GM21515 (cell line): Measurements from ENCODE around the gene C19orf12.
"Not testable (repeated sequence)": the region's sequence is repeated elsewhere in the genome, so short reads cannot be mapped to it uniquely, and the experiment has no call there.

Experiments
- ATAC-seq: cut with Tn5 transposase; IDR thresholded peaks from one replicate; pipeline ENCODE4 v1.9.1; 2021; ENCODE audit not compliant: unreplicated experiment

The C19orf12 gene

DNA sequence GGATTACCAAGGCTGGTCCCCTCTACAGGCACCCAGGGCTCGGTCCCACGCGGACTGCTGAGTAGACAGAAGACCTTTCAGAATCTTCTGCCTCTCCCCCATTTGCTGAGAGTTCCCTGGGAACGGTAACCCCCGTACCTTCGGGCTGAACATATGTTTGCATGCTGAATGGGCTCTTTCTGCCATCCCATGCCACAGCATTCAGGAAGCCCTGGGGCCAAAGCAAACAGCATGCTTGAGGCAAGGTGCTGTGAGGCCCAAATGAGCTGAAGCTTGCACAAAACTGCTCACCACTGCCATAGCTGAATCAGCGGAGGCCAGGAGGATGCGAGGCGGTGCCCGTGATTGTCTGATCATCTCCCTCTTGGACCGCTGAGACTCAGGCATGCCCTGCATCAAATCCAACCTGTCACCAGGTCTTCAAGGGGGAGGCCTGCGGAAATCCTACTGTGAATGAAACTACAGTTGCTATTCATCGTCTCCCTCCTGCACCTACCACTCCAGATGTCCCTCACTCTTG, 16.3 kb upstream of the C19orf12 start:
- no peak for ATAC-seq

DNA sequence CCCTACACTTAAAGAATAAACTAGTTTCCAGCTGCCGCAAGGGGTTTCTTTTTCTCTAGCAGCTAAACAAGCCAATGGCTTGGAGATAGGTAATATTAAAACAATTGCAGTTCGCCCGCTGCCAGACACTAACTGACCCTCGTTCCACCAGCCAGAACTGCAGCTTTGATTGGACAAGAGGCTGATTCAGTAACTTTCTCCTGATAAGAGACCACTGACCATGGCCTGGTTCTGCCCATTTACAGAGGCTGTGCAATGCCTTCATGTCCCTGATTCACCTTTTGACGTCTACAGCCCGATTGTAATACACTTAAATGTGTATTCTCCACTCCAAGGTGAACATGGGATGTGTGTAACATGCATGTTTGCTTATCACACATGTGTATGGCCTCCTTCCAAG, 12.8 kb upstream of the C19orf12 start:
- ATAC-seq: no peak

DNA sequence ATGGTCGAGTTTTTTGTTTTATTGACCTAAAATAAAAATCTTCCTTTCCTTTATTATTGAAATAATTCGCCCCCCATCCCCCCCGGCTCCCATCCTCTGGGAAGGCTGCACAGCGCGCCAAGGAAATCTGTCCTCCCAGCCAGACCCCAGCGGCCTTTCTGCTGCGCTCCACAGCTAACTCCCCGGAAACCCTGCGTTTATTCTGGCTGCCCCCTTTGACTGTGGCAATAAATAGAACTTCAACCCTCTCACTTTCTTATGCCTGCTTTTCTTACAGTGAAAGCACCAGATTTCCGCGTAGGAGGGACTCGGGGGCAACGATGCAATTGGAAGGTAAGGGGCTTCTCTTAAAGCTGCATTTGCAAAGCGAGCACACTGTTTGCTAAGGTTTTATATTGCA, 9.7 kb upstream of the C19orf12 start:
- ATAC-seq: no peak

DNA sequence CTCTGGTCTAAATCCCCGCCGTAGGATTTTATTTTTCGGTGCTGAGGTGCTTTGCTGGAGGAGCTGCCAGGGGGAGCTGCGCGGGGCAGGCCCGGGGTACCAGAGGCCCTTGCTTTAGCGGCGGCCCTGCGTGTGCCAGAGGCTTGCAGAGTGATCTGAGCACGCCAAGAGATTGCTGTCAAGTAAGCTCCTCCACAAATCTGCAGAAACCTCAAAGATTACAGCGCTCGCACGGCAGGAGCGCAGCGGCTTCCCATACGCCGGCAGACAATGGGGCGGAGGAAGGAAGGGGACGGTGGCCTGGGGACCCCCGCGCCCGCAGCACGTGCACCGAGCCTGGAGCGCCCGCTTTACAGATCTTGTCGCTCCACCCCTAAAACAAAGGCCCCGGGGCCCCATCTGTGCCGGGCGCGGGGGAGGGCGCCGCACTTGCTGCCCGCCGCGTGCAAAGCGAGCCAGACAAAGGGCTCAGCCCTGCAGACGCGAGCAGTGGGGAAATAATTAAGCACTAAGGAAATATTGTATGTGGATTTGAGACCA, 9.1 kb upstream of the C19orf12 start:
- ATAC-seq: no peak

DNA sequence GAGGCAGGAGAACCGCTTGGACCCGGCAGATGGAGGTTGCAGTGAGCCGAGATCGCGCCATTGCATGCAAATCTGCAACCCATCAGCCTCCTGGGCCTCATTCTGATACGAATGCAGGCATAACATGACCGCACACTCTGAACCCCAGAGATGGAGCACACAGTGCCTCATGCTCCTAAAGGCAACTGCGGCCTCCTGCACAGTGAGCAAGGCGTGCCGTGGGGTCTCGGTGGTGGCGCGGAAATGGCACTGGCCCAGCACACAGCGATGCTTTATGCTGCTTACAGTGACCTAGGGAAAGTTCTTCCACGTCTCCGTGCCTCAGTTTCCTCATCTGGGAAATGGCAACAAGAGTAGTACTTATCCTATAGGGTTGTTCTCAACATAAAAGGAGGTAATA, 2.0 kb upstream of the C19orf12 start:
- no peak for ATAC-seq

DNA sequence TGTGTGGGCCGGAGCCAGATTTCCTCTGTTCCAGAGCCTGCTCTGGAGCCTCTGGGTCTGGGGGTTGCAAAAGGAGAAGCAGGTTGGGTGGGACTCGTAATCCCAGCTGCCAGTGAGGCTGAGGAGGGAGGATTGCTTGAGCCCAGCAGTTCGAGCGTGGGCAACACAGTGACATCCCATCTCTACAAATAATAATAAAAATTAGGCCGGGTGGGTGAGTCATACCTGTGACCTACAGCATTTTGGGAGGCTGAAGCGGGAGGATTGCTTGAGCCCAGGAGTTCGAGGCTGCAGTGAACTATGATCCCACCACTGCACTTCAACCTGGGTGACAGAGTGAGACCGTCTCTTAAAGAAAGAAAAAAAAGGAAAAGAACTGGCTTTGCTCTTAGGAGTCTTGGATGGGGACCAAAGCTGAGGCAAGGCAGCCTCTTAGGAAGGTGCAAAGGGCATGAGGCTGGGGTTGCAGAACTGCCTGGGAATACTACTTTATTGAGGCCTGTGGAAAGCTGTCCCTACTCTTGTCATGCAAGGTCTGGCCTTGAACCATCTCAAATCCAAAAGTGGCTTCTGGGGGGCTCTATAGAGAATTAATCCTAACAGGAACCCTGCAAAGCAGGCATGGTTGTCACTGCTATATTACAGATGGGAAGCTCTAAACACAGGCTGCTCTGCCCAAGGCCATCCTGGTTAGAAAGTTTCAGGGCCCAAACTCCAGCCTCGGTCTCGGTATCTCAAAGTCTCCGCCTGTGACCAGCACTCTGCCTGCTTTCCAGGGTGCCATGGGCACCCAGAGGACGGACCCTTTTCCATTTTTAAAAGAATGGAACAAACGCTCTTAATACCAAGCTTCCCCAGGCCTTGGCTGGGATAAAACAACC, 880 bp upstream of the C19orf12 start:
- peak; percentile 15 for ATAC-seq

DNA sequence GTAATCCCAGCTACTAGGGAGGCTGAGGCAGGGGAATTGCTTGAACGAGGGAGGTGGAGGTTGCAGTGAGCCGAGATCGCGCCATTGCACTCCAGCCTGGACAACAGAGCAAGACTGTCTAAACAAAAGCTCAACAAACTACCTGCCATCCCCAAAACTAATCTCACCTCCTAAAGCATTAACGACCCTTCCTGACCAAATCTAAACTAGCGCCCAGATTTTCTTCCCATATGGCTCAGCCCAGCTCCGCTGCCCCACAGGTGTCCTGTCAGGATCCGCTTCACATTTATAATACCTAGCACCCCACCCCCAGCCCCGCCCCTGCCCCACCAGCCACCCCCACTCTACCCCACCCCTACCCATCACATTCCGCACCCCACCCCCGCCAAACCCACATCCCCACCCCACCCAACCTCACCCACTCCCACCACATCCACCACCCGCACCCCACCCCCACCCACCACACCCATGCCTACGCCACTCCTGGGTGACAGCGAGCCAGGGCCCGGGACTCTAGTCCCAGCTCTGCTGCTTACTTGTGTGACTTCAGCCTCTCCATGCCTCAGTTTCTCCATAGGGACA, 599 bp downstream of the C19orf12 start:
- ATAC-seq: peak; percentile 18

DNA sequence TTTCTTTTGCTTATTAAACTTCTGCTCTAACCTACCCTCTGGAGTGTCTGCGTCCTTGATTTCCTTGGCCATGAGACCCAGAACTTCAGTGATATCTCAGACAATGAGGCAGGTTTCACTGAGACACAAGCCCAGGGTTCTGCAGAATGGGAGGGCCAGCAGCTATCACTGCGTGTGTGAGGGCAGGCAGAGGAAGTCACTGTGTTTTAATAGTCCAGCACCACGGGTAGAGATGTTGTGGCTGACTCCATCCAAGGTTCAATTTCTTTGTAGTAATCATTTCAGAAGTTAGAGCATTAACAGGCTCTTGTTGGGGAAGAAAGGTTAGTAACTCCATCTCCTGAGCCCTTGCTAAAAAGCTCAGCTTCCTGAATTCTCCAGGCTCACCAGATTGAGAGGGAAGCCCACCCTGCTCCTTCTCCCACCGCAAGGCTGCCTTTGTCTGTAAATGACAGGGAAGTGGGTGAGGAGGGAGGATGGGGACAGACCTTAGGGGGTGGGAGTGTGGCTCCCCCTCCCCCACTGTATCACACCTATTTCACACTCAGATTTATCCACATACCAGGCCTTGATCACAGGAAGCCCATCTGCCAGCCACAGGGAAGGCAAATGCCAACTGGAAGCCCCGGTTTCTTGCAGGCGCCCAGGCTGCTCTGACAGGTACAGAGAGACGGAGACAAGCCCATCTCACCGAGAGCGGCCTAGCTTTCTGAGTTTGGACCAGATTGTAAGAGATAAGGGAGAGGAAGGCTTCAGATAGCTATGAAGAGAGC, 2.1 kb downstream of the C19orf12 start:
- no peak for ATAC-seq

DNA sequence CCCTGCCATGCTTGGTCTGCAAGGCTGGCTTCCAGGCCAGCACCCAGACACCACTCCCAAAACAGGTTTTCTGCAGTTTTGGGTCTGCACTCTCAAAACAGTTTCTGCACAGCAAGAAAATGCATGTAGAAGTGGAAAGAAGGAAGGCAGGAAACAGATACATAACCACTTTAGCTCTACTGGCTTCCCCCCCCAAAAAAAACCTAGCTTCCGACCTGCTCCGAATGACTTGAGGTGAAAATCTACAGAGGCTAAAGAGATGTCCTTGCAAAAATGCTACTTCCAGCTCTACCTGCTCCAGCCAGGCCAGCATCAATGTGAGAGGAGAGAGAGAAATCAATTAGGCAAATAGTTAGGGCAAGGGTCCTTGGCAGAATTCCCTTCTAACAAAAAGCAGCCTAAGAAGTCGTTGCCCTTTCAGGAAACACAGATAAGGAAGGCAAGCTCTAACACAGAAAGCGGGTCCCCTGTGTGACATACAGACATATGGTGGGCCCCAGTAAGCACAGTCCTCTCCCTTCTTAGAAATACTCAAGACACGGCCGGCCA, 3.4 kb downstream of the C19orf12 start:
- ATAC-seq: no peak

DNA sequence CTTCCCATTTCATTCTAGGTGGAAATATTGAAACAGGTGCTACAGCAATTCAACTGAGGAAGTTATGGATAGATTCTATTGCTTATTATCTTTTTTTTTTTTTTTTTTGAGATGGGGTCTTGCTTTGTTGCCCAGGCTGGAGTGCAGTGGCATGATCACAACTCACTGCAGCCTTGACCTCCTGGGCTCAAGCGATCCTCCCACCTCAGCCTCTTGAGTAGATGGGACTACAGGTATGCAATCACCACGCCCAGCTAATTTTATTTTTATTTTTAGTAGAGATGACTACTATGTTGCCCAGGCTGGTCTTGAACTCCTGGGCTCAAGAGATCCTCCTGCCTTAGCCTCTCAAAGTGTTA, 5.6 kb downstream of the C19orf12 start:
- ATAC-seq: not testable (repeated sequence)

DNA sequence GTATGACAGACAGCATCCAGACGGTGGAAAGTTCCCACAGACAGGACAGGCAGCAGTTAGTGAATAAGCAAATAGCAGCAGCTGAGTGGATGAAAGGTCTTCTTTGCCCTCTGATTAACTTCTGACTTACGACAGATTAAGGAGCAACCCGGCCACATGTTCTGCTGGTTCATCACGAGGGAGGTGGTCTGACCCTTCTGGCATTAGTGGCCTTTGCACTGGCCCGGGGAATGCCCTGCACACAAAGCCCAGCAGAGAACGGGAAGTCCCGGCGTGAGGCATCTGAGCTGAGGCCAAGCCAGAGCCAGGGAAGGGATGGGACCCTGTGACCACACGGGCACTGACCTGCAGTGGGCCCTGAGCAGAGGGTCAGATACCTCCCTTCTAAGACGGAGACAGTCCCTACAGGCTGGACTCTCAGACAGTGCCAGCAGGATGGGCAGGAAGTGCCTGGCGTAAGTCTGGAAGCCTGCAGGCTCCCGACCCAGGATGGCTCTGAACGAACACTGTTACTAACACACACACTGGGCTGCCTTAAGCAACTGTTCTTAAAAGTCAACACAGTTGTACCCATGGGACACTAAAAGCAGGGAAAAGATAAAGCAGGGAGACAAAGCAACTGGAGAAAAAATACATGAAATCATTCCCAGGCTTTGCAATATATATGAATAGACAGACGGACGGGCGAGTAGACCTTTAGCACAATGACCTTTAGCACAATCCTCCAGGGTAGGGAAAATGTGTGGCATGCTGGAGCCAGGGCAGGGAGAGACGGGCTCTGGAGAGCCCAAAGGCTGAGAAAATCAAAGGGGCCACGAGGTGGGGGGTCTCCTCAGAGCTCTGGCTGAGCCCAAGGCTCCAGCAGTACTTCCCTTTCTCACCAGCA, 6.3 kb downstream of the C19orf12 start:
- no peak for ATAC-seq

DNA sequence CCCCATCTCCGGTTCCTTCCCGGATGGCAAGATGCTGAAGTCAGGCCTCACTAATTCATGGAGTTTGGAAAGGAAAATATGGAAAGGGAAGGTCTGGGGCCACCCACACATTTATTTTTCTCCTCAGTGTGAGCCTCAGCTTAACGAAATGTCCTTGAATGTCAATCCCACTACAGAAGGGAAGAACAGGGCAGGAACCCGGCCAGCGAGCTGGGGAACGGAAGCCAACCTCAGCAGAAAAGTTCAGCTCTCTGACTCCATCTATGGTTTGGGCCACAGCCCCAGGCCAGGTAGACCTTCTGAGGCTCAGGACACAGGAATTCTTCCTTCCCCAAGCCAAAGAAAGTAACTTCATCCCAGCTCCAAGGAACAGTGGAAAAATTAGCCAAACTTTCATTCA, 8.4 kb downstream of the C19orf12 start:
- ATAC-seq: no peak

DNA sequence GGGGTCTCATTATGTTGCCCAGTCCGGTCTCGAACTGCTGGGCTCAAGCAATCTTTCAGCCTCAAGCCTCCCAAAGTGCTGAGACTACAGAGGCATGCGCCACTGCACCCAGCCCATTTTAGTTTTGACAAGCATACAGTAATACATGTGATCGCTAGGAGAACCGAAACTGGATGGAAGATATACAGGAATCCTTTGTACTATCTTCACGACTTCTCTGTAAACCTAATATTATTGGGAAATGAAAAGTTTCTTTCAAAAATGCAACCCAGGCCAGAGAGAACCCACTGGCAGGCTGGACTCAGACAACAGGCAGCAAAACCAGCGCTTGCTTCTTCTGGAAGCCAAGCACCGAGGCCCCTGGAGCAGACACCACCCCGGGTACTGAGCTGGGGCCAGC, 9.4 kb downstream of the C19orf12 start:
- no peak for ATAC-seq

DNA sequence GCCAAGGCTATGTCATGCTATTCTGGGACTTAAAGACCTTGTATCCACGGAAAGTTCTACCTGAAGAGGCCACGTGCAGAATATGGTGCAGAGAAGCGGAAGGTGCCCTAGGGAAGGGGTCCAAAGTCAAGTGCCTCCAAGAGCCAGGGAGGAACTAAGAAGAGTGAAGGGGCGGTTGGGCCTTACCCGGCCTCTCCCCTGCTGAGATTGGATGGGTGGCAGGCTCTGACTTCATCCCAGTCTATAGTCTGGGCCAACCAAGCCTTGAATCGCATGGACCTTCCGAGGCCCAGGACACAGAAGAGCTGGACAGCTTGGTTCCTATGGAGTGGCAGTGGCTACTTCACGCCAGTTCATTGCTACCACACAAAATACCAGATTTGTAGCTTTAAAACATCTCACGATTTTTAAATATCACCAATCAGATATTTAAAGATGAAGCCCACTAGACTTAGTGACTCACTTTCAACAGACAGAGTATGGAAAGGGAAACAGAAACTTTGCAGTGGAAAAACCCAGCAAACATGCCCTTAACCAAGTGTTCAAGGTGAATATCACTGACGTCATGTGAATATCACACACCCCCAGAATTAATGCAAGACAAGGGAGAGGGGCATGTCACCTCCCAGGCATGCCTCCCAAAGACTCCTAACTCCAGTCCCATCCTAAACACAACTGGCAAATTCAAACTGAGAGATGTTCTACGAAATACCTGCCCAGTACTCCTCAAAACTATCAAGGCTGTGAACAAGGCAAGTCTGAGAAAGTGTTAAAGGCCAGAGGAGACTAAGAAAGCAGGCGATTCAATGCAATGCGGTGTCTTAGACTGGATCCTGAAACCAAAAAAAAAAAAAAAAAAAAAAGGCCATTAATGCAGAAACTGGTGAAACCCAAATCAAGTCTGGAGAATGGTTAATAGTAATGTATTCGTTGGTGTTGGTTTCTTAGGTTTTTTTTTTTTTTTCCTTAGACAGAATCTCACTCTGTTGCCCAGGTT, 10.2 kb downstream of the C19orf12 start:
- ATAC-seq: peak; percentile 70

DNA sequence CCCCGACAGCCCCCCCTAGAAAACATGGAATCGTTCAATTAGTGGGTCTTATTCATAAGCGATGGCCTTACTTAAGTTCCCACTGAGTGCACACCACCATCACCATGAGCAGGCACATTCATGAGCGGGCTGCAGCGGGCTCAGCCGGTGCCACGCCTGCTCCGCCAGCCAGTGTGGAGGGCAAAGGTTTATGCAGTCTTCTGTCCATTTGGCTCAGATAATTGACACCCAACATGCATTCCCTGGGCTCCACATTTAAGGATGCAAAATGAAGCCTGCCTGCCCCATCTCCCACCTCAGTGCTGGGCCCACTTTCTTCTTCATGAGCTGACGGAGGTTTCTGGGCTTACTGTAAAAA, 12.1 kb downstream of the C19orf12 start:
- no peak for ATAC-seq

DNA sequence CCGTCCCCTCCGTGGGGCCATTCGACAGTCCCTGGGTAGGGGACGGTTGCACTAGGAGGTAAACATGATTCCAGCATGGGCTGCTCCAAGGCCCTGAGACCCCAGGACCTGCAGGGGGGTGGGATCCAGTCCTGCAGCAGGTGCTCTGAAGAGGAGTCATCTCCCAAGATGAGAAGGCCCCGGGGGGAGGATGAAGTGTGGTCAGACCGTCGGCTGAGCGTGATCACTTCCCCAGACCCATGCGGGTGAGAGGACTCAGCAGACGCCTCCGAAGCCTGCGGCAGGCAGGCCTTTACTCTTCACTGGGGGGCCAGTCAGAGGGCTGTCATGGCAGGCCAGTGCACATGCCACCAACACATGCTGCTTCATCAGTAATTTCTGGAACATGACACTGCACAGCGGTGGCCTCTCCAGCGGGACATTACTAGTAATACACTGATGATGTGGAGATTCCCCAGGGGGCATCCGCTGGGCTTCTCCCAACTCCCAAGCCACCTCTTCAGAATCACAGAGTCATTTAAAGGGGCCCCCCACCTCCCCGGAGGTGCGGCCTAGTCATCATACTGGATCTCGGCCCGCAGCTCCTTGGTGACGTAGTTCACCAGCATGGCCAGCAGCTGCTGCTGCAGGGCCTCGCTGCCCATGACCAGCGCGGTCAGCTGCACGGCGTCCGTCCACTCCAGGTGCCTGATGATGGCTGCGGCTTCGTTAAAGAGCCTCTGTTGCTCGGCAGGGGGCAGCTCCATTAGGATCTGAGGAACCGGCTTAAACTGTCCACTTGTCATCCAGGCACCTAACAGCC, 12.7 kb downstream of the C19orf12 start:
- ATAC-seq: no peak

DNA sequence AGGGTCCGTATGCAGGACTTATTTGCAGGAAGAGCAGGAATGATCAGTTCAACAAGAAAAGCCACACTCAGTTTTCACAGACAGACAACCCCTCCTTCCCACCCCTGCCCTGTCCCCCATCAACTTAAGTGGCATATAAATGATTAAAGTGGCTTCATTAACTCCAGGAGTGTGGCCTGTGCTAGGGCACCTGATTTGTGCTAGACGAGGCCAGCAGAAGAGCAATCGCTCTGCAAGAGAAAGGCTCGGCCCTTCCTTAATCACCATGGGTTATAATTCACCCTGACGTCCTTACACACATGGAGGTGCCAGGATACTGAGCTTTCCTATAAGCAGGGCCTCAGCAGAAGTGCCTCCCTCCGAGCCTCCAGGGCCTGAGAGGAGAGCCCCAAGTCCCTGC, 14.6 kb downstream of the C19orf12 start:
- ATAC-seq: no peak

DNA sequence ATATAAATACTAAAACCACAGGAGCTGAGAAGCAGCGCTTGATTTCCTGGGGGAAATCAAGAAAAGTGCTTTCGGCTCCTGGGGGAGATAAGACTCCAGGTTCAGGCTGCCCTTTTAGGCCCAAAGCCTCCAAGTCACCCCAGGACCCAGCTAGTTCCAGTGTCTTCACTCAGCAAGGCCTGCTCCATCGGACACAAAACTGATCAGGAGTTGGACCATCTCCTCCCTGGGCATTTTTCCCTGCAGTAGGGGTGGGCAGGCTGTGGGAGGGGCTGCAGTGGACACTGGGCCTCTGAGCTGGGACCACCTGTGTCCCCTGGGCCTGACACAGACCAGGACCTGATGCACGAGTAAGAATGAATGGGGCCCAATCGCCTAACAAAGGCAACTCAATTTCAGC, 15.2 kb downstream of the C19orf12 start:
- no peak for ATAC-seq
